Epithelial cell of esophagus (primary cell): Measurements from ENCODE around the gene APH1B.
A peak's percentile ranks its signal among the peaks of the same experiment; 100 is the strongest.

ENCODE experiments used
- DNase-seq: peaks from one replicate; pipeline ENCODE4 v3.0.0; 2010; ENCODE audit warnings: low read depth
- H3K4me3 ChIP-seq: 2 replicates; pipeline ENCODE4 v1.5.1; 2011; ENCODE audit warnings: mild to moderate bottlenecking, low read length, control low read depth
- CTCF ChIP-seq: IDR thresholded peaks from 2 replicates; pipeline ENCODE4 v1.5.1; 2011; ENCODE audit warnings: low read depth, mild to moderate bottlenecking, low read length, control low read depth, inconsistent platforms; ENCODE audit not compliant: insufficient read depth; ENCODE audit errors: missing control alignments

APH1B gene

DNA sequence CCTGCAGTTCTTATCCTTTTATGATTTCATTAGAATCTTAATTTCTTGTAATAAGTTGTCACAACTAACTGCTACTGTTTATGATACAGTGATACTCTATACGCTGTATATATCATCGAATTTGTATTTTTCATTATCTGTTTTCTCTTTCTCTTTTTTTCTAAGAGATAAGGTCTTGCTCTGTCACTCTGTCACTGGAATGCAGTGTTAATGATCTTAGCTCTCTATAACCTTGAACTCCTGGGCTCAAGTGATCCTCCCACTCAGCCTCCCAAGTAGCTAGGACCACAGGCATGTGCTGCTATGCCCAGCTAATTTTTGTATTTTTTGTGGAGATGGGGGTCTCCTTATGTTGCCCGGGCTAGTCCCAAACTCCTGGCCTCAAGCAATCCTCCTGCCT lies 14.8 kb downstream of the APH1B start:
- H3K4me3 ChIP-seq: no peak overlapping the region
- no peak for TF ChIP-seq CTCF
- DNase-seq: no peak

- H3K4me3 ChIP-seq: no peak overlapping the region
- DNase-seq: peak; percentile 55
- TF ChIP-seq CTCF: no peak
Observed at GRCh38 chr15:63292771-63293170, 15.4 kb downstream of the APH1B start.

GRCh38 chr15:63294359-63294758 lies 17.0 kb downstream of the APH1B start:
- no peak overlapping the region for H3K4me3 ChIP-seq
- no peak for TF ChIP-seq CTCF
- DNase-seq: no peak

DNA sequence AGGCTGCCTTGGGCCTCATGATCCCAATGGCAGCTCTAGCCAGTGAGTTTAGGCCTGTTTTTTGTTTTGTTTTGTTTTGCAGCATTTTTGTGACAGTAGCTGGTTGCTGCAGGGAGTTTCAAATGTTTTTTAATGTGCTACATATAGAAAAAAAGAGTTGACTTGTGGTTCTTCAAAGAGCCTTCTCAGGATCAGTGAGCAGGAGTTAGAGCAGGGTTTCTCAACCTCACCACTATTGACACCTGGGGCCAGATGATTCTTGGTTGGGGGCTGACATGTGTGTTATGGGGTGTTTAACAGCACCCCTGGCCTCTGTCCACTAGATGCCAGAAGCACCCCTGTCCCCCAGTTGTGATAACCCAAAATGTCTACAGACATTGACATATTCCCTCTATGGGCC lies 17.9 kb downstream of the APH1B start:
- no peak for TF ChIP-seq CTCF
- no peak for DNase-seq

GRCh38 chr15:63296195-63296594 lies 18.8 kb downstream of the APH1B start:
- TF ChIP-seq CTCF: no peak
- no peak for DNase-seq
- no peak overlapping the region for H3K4me3 ChIP-seq

More for the DNA sequence above, 17.9 kb downstream of the APH1B start:
- H3K4me3 ChIP-seq: no peak overlapping the region

DNA sequence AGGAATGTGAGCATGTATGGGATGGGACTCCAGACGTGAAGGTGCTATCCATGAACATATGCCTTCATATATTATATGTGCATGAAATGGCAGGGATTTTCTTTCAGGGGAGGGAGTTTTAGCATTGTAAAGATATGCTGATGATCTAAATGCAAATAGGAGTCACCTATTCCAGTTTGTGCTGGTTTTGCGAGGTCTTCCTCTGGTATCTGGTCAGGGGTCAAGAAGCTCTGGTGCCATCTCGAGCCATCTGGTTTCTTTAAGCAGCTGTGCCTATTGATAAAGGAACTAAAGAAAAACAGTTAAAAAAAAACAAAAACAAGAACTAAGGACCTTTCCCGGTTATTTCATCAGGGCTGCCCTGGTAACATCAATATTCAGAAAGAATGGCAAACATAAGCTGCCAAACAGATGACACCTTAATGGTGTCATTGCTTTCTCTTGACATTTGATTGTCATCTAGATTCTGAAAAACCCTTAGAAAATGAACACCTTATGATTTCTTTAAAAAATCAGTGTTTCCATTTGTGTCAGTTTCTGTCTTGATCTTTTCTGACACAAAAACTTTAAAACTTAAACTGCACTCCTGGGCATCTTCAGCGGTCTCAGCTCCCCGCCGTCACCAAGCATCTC lies 22.7 kb downstream of the APH1B start:
- DNase-seq: no peak
- no peak overlapping the region for H3K4me3 ChIP-seq
- TF ChIP-seq CTCF: no peak

DNA sequence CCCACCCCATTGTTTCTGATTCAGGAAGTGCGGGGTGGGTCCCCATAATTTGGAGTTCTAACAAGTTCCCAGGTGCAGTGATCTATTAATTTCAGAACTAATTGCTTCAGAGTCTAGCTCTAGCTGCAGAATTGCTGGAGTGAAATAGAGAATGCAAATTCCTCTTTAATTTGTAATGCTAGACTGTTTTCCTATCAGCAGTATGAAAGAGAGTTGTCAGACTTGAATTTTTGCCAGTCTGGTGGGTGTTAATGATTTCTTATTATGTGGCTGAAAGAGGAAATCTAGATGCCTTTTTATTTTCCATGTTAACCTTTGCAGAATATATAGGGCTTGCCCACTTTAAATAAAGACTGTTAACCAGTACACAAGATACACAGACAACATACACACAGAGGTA lies 23.7 kb downstream of the APH1B start:
- no peak for TF ChIP-seq CTCF
- no peak for DNase-seq
- no peak overlapping the region for H3K4me3 ChIP-seq
